NCI-H1092 (cell line): ENCODE data around the gene DROSHA.
"Not testable (repeated sequence)": the region's sequence is repeated elsewhere in the genome, so short reads cannot be mapped to it uniquely, and the experiment has no call there.

Experiments used
- DNase-seq: peaks from one replicate; lab custom pipeline; 2025; lab: John Stamatoyannopoulos, UW

Gene DROSHA

GRCh38 chr5:31416547-31416946, 115.3 kb downstream of the DROSHA start:
- no peak for DNase-seq

GRCh38 chr5:31415960-31416359, 115.9 kb downstream of the DROSHA start:
- no peak for DNase-seq

- DNase-seq = no peak
Measured at GRCh38 chr5:31415009-31415923, 116.6 kb downstream of the DROSHA start.

- DNase-seq = no peak
Measured at GRCh38 chr5:31413030-31413812, 118.7 kb downstream of the DROSHA start.

GRCh38 chr5:31412324-31412723, 119.6 kb downstream of the DROSHA start:
- DNase-seq = no peak

- no peak for DNase-seq
Measured at GRCh38 chr5:31410089-31410488, 121.8 kb downstream of the DROSHA start.

GRCh38 chr5:31408814-31409213, 123.1 kb downstream of the DROSHA start:
- DNase-seq = no peak

- no peak for DNase-seq
Measured at GRCh38 chr5:31407921-31408693, 123.8 kb downstream of the DROSHA start.

- no peak for DNase-seq
Measured at GRCh38 chr5:31404325-31404724, 127.6 kb downstream of the DROSHA start.

- DNase-seq = no peak
Measured at GRCh38 chr5:31401691-31402090, 130.2 kb downstream of the DROSHA start.

- DNase-seq = no peak
Measured at GRCh38 chr5:31397926-31398557, 133.9 kb downstream of the DROSHA start.

- no peak for DNase-seq
Measured at GRCh38 chr5:31396611-31397295, 135.1 kb downstream of the DROSHA start.

- DNase-seq = not testable (repeated sequence)
Measured at GRCh38 chr5:31395450-31396045, 136.3 kb downstream of the DROSHA start.

- no peak for DNase-seq
Measured at GRCh38 chr5:31393126-31393525, 138.8 kb downstream of the DROSHA start.

GRCh38 chr5:31392061-31392460, 139.8 kb downstream of the DROSHA start:
- no peak for DNase-seq

GRCh38 chr5:31390256-31390655, 141.6 kb downstream of the DROSHA start:
- no peak for DNase-seq

- DNase-seq = no peak
Measured at GRCh38 chr5:31385774-31386537, 145.9 kb downstream of the DROSHA start.

- no peak for DNase-seq
Measured at GRCh38 chr5:31383734-31384133, 148.2 kb downstream of the DROSHA start.

- no peak for DNase-seq
Measured at GRCh38 chr5:31382051-31382878, 149.6 kb downstream of the DROSHA start.
